CD4-positive, alpha-beta T cell treated with Interleukin-12 subunit alpha and Interleukin-12 subunit beta, for 1 hour (primary cell): ENCODE data around the gene PLEKHM2.

ENCODE experiments used
- DNase-seq: peaks from one replicate; pipeline ENCODE4 v3.0.0-alpha.2; 2020

Gene PLEKHM2

GRCh38 chr1:15727866-15728534 is 43.9 kb downstream of the PLEKHM2 start:
- DNase-seq = no peak

- no peak for DNase-seq
These were observed 45.0 kb downstream of the PLEKHM2 start for GRCh38 chr1:15728937-15729657.

GRCh38 chr1:15730423-15730822 is 46.3 kb downstream of the PLEKHM2 start:
- DNase-seq = no peak

- no peak for DNase-seq
These were observed 46.8 kb downstream of the PLEKHM2 start for GRCh38 chr1:15730936-15731335.

- no peak for DNase-seq
These were observed 47.9 kb downstream of the PLEKHM2 start for GRCh38 chr1:15731735-15732685.

GRCh38 chr1:15732686-15733081 is 48.6 kb downstream of the PLEKHM2 start:
- no peak for DNase-seq

- no peak for DNase-seq
These were observed 49.2 kb downstream of the PLEKHM2 start for GRCh38 chr1:15733218-15733725.

GRCh38 chr1:15733726-15734226 is 49.7 kb downstream of the PLEKHM2 start:
- no peak for DNase-seq

GRCh38 chr1:15734296-15734695 is 50.2 kb downstream of the PLEKHM2 start:
- DNase-seq = no peak

GRCh38 chr1:15734901-15735300 is 50.8 kb downstream of the PLEKHM2 start:
- DNase-seq = no peak

- no peak for DNase-seq
These were observed 51.4 kb downstream of the PLEKHM2 start for GRCh38 chr1:15735304-15736037.

- no peak for DNase-seq
These were observed 52.1 kb downstream of the PLEKHM2 start, which contains the start of gene SLC25A34 for GRCh38 chr1:15736038-15736891. Gene SLC25A34, plus strand, starts transcription at chr1:15736258. Its CDS starts 228 bp downstream, at chr1:15736486.

GRCh38 chr1:15736892-15737261 is 52.8 kb downstream of the PLEKHM2 start:
- DNase-seq = no peak

GRCh38 chr1:15737324-15738319 is 53.5 kb downstream of the PLEKHM2 start:
- no peak for DNase-seq

GRCh38 chr1:15738416-15739113 is 54.4 kb downstream of the PLEKHM2 start:
- DNase-seq = no peak

- DNase-seq = no peak
These were observed 55.1 kb downstream of the PLEKHM2 start for GRCh38 chr1:15739259-15739658.

- DNase-seq = no peak
These were observed 55.6 kb downstream of the PLEKHM2 start for GRCh38 chr1:15739745-15740144.

- peak; percentile 64 for DNase-seq
These were observed 57.1 kb downstream of the PLEKHM2 start for GRCh38 chr1:15740924-15741850.
